ENCODE measurements around the gene PLEKHG4B. TPM values are rescaled to one million over a fixed set of nuclear protein-coding genes. Genes with fewer than 3 reads are reported as not detected.

The PLEKHG4B gene
- total and polyA plus RNA-seq, 2 of the 8 experiments (the other 6 are each of a cell fraction or from before 2014, with no cell fraction given): 31.1 to 43.6 TPM

DNA sequence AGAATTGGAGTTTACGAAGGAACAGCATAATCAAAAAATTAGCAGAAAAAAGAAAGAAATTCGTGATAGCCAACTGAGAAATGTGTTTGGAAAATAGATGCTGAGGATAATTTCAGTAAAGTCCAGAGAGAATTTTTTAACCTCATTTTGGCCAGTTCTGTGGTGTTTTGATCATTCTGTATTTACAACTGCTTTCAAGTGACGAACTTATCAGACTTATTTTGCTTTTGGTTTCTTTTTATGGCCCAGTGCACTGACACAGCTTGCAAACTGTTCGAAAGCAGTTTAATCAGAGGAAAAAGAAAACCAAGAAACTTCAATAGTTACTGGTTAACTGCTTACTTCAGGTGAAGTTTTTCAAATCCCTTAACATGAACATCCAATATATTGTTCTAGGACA lies 128.0 kb downstream of the PLEKHG4B start:
- H3K14ac ChIP-seq (ENCODE audit: insufficient read length): no peak overlapping the region
- no peak overlapping the region for H4K5ac ChIP-seq (ENCODE audit: insufficient read length, low read depth, low read length)
- H3K4me2 ChIP-seq (ENCODE audit: insufficient read depth in 1 of 2, low read depth in 2 of 2, low read length in 2 of 2): peak overlapping the region; percentile 79 to 91
- 82% methylated on average over 4 of the region's 4 CpGs; no CpG with 5 or more reads in 1 of the 2 experiments for WGBS, 2 experiments (ENCODE audit: extremely low coverage in 1 of 2, insufficient coverage in 1 of 2, insufficient read length in 1 of 2, insufficient replicate concordance in 2 of 2, low coverage in 1 of 2, low lambda C conversion rate in 2 of 2, missing lambda C conversion rate in 1 of 2)
- H2BK15ac ChIP-seq (ENCODE audit: low read length): no peak overlapping the region
- H2BK20ac ChIP-seq (ENCODE audit: low read length): no peak overlapping the region
- H3K23me2 ChIP-seq (ENCODE audit: low read depth, low read length): peaks cover 3% of the 10 kb centered on the region
- H3K4me1 ChIP-seq (replicated peaks in 1 of 4; ENCODE audit: control insufficient read depth in 3 of 4, insufficient read depth in 4 of 4, low read length in 3 of 4): peaks cover 0 to 4% (median 2%) of the 10 kb centered on the region in 4 experiments; a peak in 2 of 7 replicates
- peak overlapping the region in 2 of 4 experiments; percentile 90 to 91; a peak in 4 of 8 replicates for H3K4me3 ChIP-seq (ENCODE audit: extremely low read depth in 1 of 4, insufficient read depth in 2 of 4, low read depth in 3 of 4, low read length in 4 of 4)
- H4K20me1 ChIP-seq (replicated peaks in 1 of 2; ENCODE audit: control insufficient read depth in 1 of 2, insufficient read depth in 2 of 2, low read length in 2 of 2): peaks cover 2 to 7% of the 10 kb centered on the region in 2 experiments
- no peaks in the 10 kb centered on the region for H3K9me3 ChIP-seq (ENCODE audit: insufficient read depth in 2 of 2, low read depth in 1 of 2, low read length in 1 of 2)
- no peak overlapping the region for H4K8ac ChIP-seq (ENCODE audit: extremely low read depth, insufficient read depth, low read length)
- H4K91ac ChIP-seq (replicated peaks; ENCODE audit: insufficient read length, low read length): no peak overlapping the region
- FAIRE-seq (no peak), DNase-seq (ENCODE audit: low read depth in 1 of 2, low spot score in 2 of 2) (no peak)
- H3K27me3 ChIP-seq (replicated peaks in 1 of 4; ENCODE audit: control insufficient read depth in 3 of 4, extremely low read depth in 1 of 4, insufficient read depth in 3 of 4, low read length in 3 of 4): no peaks in the 10 kb centered on the region
- H3K79me2 ChIP-seq (ENCODE audit: control insufficient read depth in 1 of 2, insufficient read depth in 2 of 2, low read length in 2 of 2): peaks cover 3 to 46% of the 10 kb centered on the region in 2 experiments; a peak in 3 of 4 replicates
- no peak overlapping the region for H2BK5ac ChIP-seq (ENCODE audit: low read depth, low read length)
- H2AK5ac ChIP-seq (ENCODE audit: low read depth, low read length): no peak overlapping the region
- no peak overlapping the region for H3K9ac ChIP-seq (replicated peaks in 1 of 4; ENCODE audit: extremely low read depth in 1 of 4, low read depth in 3 of 4, low read length in 3 of 4)
- peaks cover 2 to 8% (median 5%) of the 10 kb centered on the region in 4 experiments; a peak in 4 of 8 replicates for H3K36me3 ChIP-seq (ENCODE audit: control insufficient read depth in 2 of 4, insufficient read depth in 4 of 4, low read length in 3 of 4)
- no peak overlapping the region for H3K4ac ChIP-seq (replicated peaks; ENCODE audit: insufficient read length, low read depth, low read length)
- H2BK12ac ChIP-seq (ENCODE audit: low read depth, low read length): no peak overlapping the region
- no peak overlapping the region for H3K56ac ChIP-seq (replicated peaks; ENCODE audit: insufficient read length, low read depth, low read length)
- ChIA-PET CTCF (ENCODE audit: partially characterized antibody) (interaction anchor here (0.6 to 2.9 kb wide), 4 partner anchors 25 to 115 kb away, joined by 3 to 10 read pairs (median 4); no protein-coding TSS in a partner anchor), POLR2A (ENCODE audit: partially characterized antibody) (interaction anchor here (0.6 to 1.7 kb wide), 5 partner anchors 11 to 183 kb away, joined by 3 to 5 read pairs (median 4); partner anchors contain the start of gene PDCD6)
- no peak overlapping the region for H2AFZ ChIP-seq (ENCODE audit: low read length)
- no peak overlapping the region for H2BK120ac ChIP-seq (replicated peaks; ENCODE audit: low read depth, low read length)
- no peak overlapping the region for H3K23ac ChIP-seq (ENCODE audit: insufficient read length)
- peaks cover 2% of the 10 kb centered on the region; the same call in 1 of the 2 replicates for H3K79me1 ChIP-seq (ENCODE audit: low read depth, low read length)
- H3K18ac ChIP-seq (ENCODE audit: extremely low read depth, low read length): no peak overlapping the region
- TF ChIP-seq HDAC6 (IDR thresholded peaks at IDR 0.05; ENCODE audit: low read depth, low read length) (no peak), POLR2A (IDR thresholded peaks at IDR 0.05; ENCODE audit: control extremely low read depth in 1 of 2, low read depth in 2 of 2, low read length in 2 of 2) (no peak), CTBP2 (IDR thresholded peaks at IDR 0.05; ENCODE audit: borderline replicate concordance, insufficient read depth, insufficient read length, low read length) (no peak), TAF1 (IDR thresholded peaks at IDR 0.05; ENCODE audit: low read depth, low read length) (no peak), TAF7 (optimal IDR thresholded peaks at IDR 0.05; ENCODE audit: borderline replicate concordance, low read depth, low read length) (no peak), GABPA (IDR thresholded peaks at IDR 0.05; ENCODE audit: borderline replicate concordance, insufficient read depth, low read length) (no peak), BRCA1 (IDR thresholded peaks at IDR 0.05; ENCODE audit: low read depth, low read length) (no peak), BCL11A (IDR thresholded peaks at IDR 0.05; ENCODE audit: low read depth in 2 of 2, low read length in 2 of 2) (no peak), CHD2 (IDR thresholded peaks at IDR 0.05; ENCODE audit: low read length) (no peak), SP2 (IDR thresholded peaks at IDR 0.05; ENCODE audit: low read length) (no peak), CHD1 (IDR thresholded peaks at IDR 0.05; ENCODE audit: low read depth, low read length) (no peak)
- TF ChIP-seq, protein P1, sequence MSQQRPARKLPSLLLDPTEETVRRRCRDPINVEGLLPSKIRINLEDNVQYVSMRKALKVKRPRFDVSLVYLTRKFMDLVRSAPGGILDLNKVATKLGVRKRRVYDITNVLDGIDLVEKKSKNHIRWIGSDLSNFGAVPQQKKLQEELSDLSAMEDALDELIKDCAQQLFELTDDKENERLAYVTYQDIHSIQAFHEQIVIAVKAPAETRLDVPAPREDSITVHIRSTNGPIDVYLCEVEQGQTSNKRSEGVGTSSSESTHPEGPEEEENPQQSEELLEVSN (IDR thresholded peaks at IDR 0.05): no peak
- no peak overlapping the region for H3K27ac ChIP-seq (ENCODE audit: low read depth, low read length)
